Stimulated activated CD4-positive, alpha-beta T cell treated with anti-CD3 and anti-CD28 coated beads, Interleukin-2, amount 100 ng/mL, for 24 hours (primary cell): ENCODE data around the gene ABCB11.
A peak's percentile ranks its signal among the peaks of the same experiment; 100 is the strongest.
"Not testable (repeated sequence)": the region's sequence is repeated elsewhere in the genome, so short reads cannot be mapped to it uniquely, and the experiment has no call there.

Experiments used
- DNase-seq, 2 donors: peaks; one replicate each; pipeline ENCODE4 v3.0.0-alpha.2; 2020

Gene ABCB11

DNA sequence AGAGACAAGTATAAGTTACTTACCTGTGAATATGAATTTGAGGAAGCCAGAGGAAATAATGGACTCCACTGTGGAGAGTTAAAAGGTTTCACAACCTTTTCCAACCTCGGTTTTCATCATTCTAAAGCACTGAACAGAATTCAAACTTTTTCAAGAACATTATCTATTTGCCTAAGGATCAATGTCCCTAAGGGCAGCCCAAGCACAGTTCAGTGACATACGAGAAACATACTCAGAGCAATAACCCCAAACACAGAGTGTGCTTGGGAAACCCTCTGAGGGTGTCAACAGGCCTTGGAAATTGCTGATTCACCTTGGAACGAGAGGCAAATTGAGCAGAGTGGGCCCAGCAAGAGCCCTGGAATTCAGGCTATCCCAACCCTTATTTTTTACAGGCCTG is at the start of gene ABCB11:
TSS of gene ABCB11 (minus strand) at position 123 of the 400 bp plus-strand sequence. CDS start 13,199 bp downstream, outside the sequence.
- DNase-seq: no peak

DNA sequence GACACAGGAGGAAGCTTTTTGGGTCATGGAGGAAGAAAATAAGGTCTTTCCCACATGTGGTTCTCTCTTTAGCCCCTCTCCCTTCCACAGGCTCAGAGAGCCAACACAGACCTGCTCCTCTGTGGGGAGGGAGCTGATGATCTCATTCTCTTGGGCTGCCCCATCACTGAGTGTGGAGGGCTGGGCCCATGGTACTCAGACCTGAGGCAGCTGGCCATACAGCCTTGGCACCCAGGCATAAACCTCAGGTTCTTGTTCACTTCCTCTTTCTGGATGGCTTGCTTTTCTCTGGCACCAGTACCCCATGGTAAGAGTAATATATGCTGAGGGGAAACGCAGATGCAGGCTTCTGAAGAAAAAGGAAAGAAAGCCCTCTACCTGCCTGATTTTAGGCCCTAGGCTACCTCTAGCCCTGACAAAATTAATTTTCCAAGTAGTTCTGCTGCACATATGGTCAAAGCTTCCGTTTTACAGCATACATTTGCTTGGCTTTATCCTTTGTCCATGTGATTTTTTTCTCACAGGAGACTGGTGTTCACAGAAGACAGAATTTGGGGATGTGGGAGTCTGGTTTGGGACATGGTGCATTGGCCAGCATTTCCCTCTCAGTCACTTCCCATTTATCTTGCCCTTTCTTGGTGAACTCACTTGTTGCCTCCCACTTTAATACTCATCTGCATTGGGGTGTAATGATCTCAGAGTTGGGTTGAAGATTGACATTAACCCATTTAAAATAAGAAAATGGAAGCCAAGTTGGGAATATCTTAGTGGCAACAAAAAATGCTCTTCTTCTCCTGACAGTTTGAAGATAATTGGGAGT is 49.3 kb upstream of the ABCB11 start:
- no peak for DNase-seq

DNA sequence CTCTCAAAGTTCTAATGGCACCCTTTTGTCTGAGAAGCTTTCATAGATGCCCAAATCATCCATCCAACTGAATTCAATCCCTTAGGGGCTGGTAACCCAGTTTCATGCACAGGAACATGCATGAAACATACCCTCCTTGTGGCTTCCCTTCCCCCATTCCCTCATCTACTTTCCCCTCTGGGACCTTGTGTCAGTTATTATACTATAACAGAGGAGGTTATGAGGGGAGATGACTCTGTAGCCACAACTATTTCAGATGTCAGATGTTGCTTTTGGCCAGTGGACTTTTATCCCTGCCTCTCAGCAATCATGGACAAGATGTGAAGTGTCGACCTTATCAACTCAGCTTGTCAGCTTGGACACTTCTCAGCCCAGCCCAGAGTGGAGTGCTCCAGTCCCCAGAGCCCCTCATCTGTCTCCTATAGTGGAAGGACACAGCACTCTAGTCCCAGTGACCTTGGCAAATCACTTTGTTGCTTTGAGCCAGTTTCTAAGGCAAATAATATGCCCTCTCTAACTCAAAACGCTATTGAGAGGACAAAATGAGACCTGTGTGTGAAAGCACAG is 46.6 kb upstream of the ABCB11 start:
- DNase-seq: no peak

DNA sequence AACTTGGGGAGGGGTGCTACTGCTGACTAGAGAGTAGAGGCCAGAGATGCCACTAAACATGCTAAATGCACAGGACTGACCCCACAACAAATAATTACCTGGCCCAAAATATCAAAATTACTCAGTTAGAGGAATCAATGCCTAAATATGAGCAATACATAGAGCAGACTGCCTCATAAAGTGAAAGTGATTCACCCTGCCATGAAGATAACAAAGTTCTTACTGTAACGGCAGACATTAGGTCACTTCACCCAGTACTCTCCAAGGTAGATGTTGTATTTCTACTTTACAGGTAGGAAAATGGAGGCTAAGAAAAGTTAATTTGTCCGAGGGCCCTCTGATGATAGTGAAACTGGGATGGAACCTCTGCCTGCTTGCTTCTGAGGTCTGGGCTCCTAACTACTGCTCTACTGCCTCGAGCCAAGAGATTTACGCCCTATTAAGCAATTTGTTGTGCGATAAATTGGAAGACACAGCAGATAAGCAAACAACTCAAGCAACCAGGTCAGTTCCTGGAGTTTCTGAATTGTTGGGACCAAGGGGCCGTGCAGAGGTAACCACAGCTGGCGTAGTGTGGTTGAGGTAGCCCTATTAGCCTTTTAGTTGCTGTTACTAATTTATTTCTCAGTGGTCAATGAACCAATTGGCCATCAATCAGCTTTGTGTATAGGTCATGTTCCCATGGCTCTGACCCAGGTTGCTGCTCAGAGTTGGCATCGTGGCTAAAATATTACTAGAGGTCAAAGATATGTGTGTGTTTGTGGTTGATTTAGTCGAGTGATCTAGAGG is 43.0 kb upstream of the ABCB11 start:
- DNase-seq: no peak

DNA sequence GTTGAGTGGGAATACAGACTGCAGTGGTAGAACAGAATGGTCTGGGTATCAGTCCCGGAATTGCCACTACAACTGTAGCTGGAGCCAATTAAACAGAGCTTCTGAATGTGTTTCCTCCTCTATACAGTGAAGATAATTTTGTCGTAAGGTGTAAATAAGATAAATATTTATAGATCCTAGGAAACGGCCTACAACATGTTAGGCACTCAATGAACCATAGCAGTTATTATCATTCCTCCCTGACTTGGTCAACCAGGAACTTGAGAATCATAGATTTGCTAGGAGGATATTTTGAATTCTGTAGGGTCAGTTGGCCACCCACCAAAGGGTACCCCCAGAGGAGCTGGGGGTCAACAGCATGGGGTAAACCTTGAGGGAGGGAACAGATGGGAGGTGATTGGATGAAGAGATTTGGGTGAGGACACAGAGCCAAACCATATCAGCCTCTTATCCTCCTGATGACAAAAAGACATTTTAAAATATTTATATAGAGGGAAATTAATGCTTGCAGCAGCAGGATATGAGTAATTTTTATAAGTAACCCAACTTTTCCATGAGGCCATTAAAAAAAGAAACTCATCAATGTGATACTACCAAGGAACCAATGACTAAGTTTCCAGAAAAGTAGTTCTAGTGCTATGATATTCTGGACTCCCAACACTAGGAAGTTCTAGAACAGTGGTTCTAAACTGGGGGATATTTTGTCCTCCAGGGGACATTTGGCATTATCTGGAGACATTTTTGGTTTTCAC is 42.3 kb upstream of the ABCB11 start:
- DNase-seq: no peak

DNA sequence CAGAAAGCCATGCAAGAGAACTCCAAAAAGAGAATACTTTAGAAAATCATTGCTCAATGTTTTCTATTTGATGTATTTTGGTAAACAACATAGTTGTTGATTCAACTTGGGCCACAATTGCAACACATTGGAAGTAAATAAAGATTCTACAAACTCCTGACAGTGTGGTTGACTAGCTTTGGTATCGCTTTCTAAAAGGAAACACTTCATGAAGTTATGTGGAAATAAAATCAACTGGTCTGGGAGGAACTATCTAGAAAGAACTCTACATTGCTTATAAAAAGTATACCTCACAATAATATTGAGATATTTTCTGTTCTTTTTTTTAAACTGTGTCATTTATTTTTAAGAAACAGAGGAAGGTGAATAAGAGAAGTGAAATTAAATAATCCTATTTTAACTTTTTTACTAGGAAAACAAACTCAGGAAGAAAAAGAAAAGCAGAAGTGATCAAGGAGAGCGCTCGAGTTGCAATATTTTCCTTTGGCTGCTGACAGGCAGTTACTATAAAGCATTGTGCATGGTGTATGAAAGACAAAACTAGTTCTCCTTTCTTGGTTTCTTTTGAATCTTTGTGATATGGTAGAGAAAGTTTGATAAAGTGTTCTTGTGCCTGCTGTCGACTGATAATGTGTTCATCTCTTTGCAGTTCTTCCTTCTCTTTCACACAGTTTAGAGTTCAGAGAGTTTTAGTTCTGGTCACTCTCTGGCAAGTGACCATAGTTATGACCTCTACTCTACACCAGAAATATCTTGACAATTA is 41.2 kb upstream of the ABCB11 start:
- no peak for DNase-seq

DNA sequence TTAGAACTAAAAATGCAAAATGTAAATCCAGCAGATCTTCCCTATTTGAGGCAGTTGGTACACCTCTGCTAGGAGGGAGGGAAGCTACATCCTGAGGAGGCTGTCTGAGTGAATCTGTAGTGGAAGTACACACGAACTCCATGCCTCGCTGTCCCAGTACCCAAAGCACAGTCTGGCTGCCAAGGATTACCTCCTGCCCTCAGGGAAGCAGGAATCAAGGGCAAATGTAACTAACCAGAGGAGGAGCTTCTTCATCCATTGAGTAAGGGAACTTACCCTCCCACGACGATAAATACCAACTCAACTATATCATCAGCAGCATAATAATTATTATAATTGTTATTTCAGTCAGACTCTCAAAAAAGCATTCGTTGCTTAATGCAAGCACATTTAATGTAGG is 40.3 kb upstream of the ABCB11 start:
- DNase-seq: no peak

DNA sequence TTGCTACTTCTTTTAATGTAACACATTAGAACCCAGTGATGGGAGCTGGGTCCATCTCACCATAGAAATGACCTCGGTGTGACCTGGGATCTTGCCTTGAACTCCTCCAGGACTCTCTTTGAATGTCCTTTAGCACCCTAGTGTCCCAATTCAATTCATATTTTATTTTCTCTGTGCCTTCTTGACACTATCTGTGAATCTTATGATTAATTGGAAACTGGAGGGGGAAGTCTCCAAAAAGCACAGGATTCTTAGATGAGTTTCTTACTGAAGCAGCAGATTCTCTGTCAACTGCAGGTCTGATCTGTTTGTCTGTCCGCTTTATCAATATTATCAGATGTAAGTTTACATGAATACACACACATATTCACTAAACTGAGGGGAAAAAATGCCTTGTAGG is 38.7 kb upstream of the ABCB11 start:
- no peak for DNase-seq

DNA sequence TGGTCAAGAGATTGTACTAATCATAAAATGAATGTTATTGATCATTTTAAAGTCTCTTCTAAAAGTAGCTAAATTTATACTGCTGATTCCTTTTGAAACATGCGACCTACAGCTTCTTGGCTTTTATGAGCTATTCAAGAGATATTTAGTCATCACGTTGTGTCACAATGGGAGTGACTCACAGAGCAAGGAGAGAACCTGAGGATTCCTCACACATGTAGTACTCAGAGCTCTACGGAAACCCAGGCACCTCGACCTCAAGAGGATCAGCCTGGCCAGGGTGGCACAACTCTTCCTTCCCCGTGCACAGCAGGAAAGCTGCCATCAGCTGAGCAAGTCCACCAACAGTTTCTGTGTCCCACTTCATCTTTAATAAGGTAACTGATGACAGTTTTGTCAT is 38.2 kb upstream of the ABCB11 start, which contains the start of gene DHRS9:
TSS of gene DHRS9 (plus strand) at position 223 of the 400 bp plus-strand sequence. CDS start 12,019 bp downstream, outside the sequence.
- DNase-seq: peak; percentile 23 to 40

DNA sequence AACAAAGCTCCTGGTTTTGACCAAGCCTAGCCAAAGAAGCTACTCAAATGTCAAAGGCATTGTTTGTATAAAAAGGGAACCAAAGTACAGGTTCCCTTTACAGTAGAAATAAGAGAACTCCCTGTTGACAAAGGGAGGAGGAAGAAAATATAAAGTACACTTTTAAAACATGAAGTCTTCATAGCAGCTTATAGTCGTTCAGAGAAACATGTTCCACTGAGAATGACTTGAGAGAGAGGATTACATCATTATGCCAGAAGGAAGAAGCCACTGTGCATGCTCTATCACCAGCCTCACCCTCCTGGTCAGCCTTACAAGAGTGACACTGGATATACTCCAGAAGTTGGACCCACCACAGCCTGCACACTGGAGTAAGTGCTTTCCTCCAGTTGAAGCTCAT is 35.8 kb upstream of the ABCB11 start:
- no peak for DNase-seq

DNA sequence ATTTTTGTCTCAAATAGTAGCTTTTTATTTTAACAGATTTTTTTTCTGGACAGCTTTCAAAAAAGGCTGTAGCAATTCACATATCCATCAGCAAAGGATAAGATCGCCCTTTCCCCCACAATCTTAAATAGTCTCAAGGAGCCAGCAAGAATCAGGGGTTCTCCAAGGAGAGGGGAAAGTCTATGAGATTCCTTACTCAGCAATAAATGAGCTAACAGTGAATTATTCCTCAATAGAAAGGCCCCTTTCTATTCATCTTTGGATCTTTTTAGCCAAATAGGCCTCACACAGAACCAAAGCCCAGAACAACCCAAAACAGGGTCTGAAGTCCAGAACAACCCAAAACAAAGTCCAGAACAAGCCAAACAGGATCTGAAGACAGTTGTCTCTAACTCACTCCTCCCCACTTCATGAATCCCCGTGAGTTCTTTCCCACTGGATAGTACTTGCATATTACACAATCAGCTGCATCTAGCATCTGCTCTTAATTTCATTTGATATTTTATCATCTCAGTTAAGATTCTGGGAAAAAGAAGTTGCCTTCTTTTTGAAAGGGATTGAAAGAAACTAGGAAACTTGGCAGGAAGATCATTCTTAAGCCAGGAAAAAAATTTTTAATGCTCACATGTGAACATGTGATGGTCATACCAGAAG is 34.9 kb upstream of the ABCB11 start:
- DNase-seq: no peak

DNA sequence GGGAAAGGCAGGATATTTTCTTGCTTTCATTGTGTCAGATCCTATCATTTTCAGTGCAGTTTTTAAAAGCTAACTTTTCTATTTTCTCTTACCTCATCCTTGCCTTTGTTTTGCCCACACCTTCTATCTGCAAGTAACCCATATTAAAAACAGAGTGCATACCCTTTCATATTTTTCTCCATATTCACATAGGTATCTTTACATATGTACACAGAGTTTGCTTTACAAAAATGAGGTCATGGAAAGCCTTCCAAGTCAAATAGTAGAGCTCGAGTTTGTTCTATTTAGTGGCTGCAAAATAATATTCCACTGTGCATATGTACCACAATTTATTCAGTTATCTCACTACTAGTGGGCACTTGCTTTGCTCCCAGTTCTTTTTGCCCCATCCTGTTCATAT is 34.3 kb upstream of the ABCB11 start:
- no peak for DNase-seq

DNA sequence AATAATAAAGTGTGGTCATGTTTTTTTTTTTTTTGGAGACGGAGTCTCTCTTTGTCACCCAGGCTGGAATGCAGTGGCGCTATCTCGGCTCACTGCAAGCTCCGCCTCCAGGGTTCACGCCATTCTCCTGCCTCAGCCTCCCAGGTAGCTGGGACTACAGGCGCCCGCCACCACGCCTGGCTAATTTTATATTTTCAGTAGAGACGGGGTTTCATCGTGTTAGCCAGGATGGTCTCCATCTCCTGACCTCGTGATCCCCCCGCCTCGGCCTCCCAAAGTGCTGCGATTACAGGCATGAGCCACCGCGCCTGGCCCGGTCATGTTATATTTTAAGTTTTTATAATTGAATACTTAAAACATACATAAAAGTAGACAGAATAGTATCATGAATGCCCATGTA is 33.1 kb upstream of the ABCB11 start:
- DNase-seq: not testable (repeated sequence)

DNA sequence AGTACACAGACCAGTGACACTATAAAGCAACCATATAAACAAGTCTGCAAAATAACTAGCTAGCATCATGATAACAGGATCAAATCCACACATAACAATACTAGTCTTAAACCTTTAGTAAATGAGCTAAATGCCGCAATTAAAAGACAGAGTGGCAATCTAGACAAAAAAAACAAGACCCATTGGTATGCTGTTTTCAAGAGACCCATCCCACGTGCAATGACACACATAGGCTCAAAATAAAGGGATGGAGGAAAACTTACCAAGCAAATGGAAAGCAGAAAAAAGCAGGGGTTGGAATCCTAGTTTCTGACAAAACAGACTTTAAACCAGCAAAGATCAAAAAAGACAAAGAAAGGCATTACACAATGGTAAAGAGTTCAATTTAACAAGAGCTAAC is 23.5 kb upstream of the ABCB11 start:
- DNase-seq: not testable (repeated sequence)

DNA sequence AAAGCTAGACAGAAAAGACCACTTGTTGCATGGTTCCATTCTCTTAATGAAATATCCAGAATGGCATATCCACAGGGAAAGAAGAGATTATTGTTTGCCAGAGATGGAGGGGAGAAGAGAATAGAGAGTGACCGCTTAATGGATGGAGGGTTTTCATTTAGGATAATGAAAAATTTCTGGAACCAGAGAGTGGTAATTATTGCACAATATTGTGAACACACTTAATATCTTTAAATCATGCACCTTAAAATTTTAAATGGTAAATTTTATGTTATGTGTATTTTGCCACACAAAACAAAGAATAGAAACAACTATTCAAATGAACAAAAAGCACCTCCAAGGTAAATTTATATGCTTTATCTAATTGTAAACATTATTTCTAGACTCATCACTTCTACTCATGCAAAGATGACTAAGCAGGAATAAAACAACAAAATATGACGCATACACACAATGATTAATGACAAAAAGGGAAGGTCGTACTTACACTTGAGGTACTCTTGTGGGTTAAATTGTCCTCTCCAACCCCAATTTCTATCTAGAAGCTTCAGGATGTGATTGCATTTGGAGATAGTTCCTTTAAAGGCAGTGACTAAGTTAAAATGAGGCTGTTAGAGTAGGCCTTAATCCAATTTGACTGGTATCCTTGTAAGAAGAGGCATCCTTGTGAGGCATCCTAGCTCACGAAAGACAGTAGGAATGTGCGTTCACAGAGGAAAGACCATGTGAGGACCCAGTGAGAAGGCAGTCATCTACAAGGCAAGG is 19.5 kb upstream of the ABCB11 start:
- no peak for DNase-seq

DNA sequence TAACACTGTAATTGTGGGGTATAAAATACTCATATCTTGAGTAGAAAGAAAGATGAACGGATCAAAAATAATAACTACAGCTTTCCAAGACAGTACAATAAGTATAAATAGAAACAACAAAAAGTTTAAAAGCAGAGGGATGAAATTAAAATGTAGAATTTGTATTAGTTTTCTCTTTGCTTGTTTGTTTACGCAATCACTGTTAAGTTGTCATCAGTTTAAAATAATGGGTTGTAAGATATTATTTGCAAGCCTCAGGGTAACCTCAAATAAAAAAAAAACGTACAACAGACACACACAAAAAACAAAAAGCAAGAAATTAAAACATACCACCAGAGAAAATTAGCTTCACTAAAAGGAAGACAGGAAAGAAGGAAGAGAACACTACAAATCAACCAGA is 18.0 kb upstream of the ABCB11 start:
- DNase-seq: no peak

DNA sequence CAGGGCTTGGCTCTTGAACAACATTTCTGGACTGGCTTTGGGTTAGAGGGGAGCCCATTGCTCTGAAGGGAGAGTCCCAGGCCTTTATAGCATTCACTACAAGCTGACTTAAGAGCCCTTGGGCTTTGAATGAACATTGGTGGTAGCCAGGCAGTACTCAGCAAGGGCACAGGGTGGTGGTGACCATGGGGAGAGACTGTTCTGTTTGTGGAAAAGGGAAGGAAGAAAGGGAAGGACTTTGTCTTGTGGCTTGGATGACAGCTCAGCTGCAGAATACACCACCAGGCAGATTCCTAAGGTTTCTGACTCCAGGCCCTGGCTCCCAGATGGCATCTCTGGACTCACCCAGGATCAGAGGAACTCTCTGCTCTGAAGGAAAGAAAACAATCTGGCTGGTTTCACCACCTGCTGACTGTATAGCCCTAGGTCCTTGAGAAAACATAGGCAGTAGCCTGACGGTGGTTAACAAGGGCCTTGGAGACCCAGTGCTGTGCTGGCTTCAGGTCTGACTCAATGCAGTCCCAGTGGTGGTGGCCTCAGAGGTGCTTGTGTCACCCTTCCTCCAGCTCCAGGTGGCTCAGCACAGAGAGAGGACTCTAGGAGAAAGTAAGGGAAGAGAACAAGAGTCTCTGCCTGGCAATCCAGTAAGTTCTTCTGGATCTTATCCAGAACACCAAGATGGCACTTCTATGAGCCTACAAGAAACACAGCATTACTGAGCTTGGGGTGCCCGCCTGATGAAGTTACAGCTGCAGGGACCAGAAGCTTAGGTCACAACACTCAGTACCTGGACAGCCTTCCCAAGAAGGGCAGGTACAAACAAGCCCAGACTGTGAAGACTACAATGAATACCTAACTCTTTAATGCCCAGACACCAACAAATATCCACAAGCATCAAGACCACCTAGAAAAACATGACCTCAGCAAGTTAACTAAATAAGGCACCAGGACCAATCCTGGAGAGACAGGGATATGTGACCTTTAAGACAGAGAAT is 16.4 kb upstream of the ABCB11 start:
- no peak for DNase-seq

DNA sequence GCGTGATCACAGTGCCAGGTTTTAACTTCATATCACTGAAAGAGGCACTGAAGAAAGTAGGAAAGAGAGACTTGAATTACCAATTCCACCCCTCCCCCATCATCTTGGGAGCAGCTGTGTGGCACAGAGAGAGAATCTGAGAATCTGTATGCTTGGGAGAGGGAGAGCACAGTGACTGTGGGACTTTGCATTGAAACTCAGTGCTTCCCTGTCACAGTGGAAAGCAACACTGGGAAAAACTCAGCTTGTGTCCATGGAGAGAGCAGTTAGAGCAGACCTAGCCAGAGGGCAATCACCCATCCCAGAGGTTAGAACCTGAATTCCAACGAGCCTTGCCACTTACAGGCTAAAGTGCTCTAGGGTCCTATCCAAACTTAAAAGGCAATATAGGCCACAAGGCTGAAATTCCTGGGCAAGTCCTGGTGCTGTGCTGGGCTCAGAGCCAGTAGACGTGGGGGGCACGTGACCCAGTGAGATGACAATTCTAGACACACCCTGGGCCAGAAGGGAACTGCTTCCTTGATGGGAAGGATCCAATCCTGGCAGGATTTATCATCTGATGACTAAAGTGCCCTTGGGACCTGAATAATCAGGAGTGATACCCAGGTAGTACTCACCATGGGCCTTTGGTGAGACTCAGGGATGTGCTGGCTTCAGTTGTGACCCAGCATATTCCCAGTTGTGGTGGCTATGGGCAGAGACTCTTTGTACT is 15.5 kb upstream of the ABCB11 start:
- DNase-seq: no peak

DNA sequence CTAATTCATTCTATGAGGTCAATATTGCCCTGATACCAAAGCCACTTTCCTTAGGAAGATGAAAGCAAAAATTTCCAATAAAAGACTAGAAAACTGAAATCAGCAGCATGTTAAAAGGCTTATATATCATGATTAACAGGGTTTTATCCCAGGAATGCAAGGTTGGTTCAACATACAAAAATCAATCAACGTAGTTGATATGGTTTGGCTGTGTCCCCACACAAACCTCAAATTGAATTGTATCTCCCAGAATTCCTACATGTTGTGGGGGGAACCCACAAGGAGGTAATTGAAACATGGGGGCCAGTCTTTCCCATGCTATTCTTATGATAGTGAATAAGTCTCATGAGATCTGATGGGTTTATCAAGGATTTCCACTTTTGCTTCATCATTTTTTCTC is 11.7 kb upstream of the ABCB11 start:
- no peak for DNase-seq
